EH (cell line): Measurements from ENCODE around the gene TBL1X.

Source experiments
- DNase-seq: peaks from one replicate; pipeline ENCODE4 v3.0.0-alpha.2; 2015; ENCODE audit warnings: low read depth

The TBL1X gene

GRCh38 chrX:9628779-9629493 is 164.1 kb downstream of the TBL1X start:
- DNase-seq, result no peak

GRCh38 chrX:9634551-9634950 is 169.7 kb downstream of the TBL1X start:
- no peak for DNase-seq

- no peak for DNase-seq
Observed at GRCh38 chrX:9635368-9635767, 170.5 kb downstream of the TBL1X start.

- DNase-seq, result peak; percentile 46
Observed at GRCh38 chrX:9635803-9636202, 170.9 kb downstream of the TBL1X start.

- DNase-seq, result no peak
Observed at GRCh38 chrX:9638871-9639270, 174.0 kb downstream of the TBL1X start.

GRCh38 chrX:9642270-9642995 is 177.6 kb downstream of the TBL1X start:
- no peak for DNase-seq

- DNase-seq, result no peak
Observed at GRCh38 chrX:9643807-9644206, 178.9 kb downstream of the TBL1X start.

GRCh38 chrX:9644335-9644734 is 179.5 kb downstream of the TBL1X start:
- DNase-seq, result no peak

- peak; percentile 50 for DNase-seq
Observed at GRCh38 chrX:9646471-9647224, 181.8 kb downstream of the TBL1X start.

- DNase-seq, result no peak
Observed at GRCh38 chrX:9647431-9647830, 182.6 kb downstream of the TBL1X start.

- no peak for DNase-seq
Observed at GRCh38 chrX:9650091-9650490, 185.2 kb downstream of the TBL1X start.

- no peak for DNase-seq
Observed at GRCh38 chrX:9651737-9652136, 186.9 kb downstream of the TBL1X start.

- DNase-seq, result no peak
Observed at GRCh38 chrX:9654929-9655328, 190.1 kb downstream of the TBL1X start.

- no peak for DNase-seq
Observed at GRCh38 chrX:9656277-9656676, 191.4 kb downstream of the TBL1X start.

GRCh38 chrX:9656871-9657270 is 192.0 kb downstream of the TBL1X start:
- no peak for DNase-seq

- no peak for DNase-seq
Observed at GRCh38 chrX:9657590-9658256, 192.9 kb downstream of the TBL1X start.

GRCh38 chrX:9658409-9658808 is 193.6 kb downstream of the TBL1X start:
- DNase-seq, result peak; percentile 27

- peak; percentile 78 for DNase-seq
Observed at GRCh38 chrX:9659571-9660195, 194.8 kb downstream of the TBL1X start.

- peak; percentile 87 for DNase-seq
Observed at GRCh38 chrX:9662148-9662547, 197.3 kb downstream of the TBL1X start.

GRCh38 chrX:9663216-9663615 is 198.4 kb downstream of the TBL1X start:
- no peak for DNase-seq

- no peak for DNase-seq
Observed at GRCh38 chrX:9664224-9664623, 199.4 kb downstream of the TBL1X start.

GRCh38 chrX:9665113-9665512 is 200.3 kb downstream of the TBL1X start:
- DNase-seq, result peak; percentile 10
